Measurements from ENCODE around the gene LHX3.

LHX3 gene

DNA sequence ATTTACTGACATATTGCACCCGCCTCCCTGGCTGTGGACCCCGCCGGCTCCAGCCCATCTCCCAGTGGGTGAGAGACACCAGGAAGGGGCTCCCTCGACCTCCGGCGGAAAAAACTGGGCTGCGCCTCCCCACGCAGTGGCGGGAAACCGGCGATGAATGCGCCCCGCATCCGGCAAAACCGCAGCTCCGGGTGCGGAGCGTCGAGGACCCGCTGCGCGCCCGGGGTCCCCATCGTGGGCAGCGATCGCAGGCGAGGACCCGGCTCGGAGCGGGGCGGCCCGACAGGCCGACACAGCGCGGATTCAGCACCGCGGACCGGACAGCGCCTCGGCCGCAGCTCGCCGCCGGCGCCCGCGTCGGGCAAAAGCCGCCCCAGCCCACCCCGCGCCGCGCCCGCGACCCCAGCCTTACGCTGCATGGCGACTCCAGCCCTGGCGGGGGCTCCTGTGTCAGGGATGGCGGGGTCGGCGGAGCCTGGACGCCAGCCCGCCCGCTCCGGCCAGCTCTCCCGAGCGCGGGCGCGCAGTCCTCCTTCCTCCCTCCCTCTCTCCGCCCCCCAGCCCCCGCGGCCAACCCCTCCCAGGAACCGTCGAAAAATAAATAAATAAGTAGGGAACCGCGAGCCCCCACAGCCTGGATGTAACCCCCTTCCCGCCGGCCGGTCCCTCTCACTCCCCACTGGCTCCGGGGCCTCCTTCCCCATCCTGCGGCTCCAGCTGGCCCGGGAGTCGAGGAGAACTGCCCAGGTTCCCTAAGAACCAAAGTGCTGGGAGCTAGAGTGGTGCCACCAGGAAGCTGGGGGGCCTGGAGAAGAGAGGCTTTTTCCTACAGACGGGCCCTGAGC is 3.1 kb downstream of the LHX3 start (continued):
- no peak for TF ChIP-seq ZNF565 (CRISPR knock-in tag; conservative IDR thresholded peaks at IDR 0.05; ENCODE audit: low read depth)

DNA sequence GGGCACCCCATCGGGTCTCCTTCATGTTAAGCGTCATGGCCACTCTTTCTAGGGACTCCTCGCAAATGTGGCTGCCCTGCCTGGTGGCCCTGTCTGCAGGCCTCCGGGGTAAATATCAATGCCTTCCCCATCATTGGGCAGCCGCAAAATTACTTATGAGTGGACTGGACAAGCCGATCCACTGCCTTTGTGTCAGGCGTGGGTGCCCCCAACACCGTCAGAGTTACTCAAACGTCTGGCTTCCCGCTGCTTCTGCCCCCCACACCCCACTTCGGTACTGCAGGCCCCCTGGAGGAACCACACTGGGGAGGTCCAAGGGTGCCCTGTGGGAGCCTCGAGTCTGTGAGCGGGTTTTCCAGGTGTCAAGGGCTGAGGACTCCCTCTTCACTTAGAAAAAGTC is 3.8 kb downstream of the LHX3 start:
- no peak for TF ChIP-seq OSR1 (CRISPR knock-in tag; IDR thresholded peaks at IDR 0.05)
- TF ChIP-seq ZFP30 (CRISPR knock-in tag; IDR thresholded peaks at IDR 0.05): no peak
- no peak for TF ChIP-seq PPARA (CRISPR knock-in tag; IDR thresholded peaks at IDR 0.05; ENCODE audit: borderline replicate concordance)
- TF ChIP-seq ZC3H10 (CRISPR knock-in tag; IDR thresholded peaks at IDR 0.05): no peak
- TF ChIP-seq ZFP3 (CRISPR knock-in tag; IDR thresholded peaks at IDR 0.05): no peak
- no peak for TF ChIP-seq ZNF70 (CRISPR knock-in tag; IDR thresholded peaks at IDR 0.05)
- no peak for ATAC-seq

DNA sequence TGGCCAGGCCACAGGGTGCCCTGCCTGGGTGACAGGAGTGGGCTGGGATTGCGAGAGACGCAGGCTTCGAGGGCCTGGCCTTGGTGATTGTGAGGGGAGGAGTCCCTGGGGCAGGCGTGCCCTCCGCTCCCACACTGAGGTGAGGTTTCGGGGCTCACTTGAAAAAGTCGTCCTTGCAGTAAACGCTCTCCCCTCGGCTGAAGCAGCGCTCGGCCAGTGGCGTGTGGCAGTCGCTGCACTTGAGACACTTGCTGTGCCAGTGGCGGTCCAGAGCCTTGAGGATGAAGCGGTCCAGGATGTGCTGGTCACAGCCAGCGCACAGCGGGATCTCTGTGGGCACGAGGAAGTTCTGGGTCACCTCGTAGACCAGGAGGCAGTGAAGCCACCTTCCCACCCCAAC is 4.5 kb downstream of the LHX3 start:
- ATAC-seq: no peak
- TF ChIP-seq OSR1 (CRISPR knock-in tag; IDR thresholded peaks at IDR 0.05): no peak
- TF ChIP-seq, protein P1, sequence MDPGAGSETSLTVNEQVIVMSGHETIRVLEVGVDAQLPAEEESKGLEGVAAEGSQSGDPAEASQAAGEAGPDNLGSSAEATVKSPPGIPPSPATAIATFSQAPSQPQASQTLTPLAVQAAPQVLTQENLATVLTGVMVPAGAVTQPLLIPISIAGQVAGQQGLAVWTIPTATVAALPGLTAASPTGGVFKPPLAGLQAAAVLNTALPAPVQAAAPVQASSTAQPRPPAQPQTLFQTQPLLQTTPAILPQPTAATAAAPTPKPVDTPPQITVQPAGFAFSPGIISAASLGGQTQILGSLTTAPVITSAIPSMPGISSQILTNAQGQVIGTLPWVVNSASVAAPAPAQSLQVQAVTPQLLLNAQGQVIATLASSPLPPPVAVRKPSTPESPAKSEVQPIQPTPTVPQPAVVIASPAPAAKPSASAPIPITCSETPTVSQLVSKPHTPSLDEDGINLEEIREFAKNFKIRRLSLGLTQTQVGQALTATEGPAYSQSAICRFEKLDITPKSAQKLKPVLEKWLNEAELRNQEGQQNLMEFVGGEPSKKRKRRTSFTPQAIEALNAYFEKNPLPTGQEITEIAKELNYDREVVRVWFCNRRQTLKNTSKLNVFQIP (CRISPR knock-in tag; IDR thresholded peaks at IDR 0.05; ENCODE audit: borderline replicate concordance, low read depth): no peak
- TF ChIP-seq CSDC2 (CRISPR knock-in tag; IDR thresholded peaks at IDR 0.05): no peak
- TF ChIP-seq, protein P2, sequence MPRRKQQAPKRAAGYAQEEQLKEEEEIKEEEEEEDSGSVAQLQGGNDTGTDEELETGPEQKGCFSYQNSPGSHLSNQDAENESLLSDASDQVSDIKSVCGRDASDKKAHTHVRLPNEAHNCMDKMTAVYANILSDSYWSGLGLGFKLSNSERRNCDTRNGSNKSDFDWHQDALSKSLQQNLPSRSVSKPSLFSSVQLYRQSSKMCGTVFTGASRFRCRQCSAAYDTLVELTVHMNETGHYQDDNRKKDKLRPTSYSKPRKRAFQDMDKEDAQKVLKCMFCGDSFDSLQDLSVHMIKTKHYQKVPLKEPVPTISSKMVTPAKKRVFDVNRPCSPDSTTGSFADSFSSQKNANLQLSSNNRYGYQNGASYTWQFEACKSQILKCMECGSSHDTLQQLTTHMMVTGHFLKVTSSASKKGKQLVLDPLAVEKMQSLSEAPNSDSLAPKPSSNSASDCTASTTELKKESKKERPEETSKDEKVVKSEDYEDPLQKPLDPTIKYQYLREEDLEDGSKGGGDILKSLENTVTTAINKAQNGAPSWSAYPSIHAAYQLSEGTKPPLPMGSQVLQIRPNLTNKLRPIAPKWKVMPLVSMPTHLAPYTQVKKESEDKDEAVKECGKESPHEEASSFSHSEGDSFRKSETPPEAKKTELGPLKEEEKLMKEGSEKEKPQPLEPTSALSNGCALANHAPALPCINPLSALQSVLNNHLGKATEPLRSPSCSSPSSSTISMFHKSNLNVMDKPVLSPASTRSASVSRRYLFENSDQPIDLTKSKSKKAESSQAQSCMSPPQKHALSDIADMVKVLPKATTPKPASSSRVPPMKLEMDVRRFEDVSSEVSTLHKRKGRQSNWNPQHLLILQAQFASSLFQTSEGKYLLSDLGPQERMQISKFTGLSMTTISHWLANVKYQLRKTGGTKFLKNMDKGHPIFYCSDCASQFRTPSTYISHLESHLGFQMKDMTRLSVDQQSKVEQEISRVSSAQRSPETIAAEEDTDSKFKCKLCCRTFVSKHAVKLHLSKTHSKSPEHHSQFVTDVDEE (CRISPR knock-in tag; IDR thresholded peaks at IDR 0.05): no peak
- TF ChIP-seq ZFP3 (CRISPR knock-in tag; IDR thresholded peaks at IDR 0.05): no peak
- TF ChIP-seq, protein P3, sequence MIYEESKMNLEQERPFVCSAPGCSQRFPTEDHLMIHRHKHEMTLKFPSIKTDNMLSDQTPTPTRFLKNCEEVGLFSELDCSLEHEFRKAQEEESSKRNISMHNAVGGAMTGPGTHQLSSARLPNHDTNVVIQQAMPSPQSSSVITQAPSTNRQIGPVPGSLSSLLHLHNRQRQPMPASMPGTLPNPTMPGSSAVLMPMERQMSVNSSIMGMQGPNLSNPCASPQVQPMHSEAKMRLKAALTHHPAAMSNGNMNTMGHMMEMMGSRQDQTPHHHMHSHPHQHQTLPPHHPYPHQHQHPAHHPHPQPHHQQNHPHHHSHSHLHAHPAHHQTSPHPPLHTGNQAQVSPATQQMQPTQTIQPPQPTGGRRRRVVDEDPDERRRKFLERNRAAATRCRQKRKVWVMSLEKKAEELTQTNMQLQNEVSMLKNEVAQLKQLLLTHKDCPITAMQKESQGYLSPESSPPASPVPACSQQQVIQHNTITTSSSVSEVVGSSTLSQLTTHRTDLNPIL (CRISPR knock-in tag; IDR thresholded peaks at IDR 0.05; ENCODE audit: low read depth): no peak
- no peak for TF ChIP-seq ARNTL (CRISPR knock-in tag; IDR thresholded peaks at IDR 0.05; ENCODE audit: borderline replicate concordance, low read depth)
- TF ChIP-seq ZNF8 (CRISPR knock-in tag; IDR thresholded peaks at IDR 0.05): no peak
- no peak for TF ChIP-seq ZFP30 (CRISPR knock-in tag; IDR thresholded peaks at IDR 0.05)
- no peak for TF ChIP-seq SNAI2 (CRISPR knock-in tag; IDR thresholded peaks at IDR 0.05)
- no peak for TF ChIP-seq ZC3H10 (CRISPR knock-in tag; IDR thresholded peaks at IDR 0.05)
- no peak for TF ChIP-seq BACH2 (CRISPR knock-in tag; IDR thresholded peaks at IDR 0.05; ENCODE audit: borderline replicate concordance)
- TF ChIP-seq, protein P4, sequence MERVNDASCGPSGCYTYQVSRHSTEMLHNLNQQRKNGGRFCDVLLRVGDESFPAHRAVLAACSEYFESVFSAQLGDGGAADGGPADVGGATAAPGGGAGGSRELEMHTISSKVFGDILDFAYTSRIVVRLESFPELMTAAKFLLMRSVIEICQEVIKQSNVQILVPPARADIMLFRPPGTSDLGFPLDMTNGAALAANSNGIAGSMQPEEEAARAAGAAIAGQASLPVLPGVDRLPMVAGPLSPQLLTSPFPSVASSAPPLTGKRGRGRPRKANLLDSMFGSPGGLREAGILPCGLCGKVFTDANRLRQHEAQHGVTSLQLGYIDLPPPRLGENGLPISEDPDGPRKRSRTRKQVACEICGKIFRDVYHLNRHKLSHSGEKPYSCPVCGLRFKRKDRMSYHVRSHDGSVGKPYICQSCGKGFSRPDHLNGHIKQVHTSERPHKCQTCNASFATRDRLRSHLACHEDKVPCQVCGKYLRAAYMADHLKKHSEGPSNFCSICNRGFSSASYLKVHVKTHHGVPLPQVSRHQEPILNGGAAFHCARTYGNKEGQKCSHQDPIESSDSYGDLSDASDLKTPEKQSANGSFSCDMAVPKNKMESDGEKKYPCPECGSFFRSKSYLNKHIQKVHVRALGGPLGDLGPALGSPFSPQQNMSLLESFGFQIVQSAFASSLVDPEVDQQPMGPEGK (CRISPR knock-in tag; IDR thresholded peaks at IDR 0.05; ENCODE audit: borderline replicate concordance): no peak

DNA sequence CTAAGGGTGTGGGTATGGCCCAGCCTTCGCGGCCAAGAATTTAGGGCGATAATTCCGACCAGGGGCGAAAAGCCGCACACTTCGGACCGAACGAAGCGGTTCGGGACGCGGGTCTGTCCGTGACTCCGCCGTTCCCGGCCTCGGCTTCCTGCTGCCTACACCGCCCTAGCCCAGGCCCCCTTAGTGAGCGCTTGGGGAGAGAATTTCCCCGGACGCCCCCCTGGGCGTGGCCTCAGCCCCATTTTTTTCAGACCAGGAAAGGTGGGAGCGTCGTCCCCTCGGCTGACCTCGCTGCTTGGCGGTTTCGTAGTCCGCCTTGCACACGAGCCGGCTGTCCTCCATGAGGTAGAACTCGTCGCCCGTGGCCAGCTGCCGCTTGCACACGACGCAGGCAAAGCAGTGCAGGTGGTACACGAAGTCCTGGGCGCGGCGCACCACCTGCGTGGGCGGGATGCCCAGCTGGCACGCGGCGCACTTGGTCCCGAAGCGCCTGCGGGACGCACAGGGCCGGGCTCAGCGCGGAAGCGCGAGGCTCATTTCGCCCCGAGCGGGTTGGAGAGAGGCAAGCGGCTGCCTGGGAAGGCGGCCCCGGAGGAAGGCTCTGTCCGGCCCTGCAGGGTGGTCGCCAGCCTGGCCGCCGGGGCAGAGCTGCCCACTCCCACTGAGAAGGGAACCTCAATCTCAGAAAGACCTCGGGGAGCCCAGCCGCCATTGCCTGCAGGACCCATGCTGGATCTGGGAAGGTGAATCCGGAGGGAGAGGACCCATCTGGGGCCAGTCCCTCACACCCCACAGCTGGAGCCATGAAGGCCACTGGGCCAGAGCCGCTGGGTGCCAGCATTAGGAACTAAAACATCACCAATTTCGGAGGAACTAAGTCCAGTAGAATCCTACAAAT is 5.3 kb downstream of the LHX3 start:
- no peak for ATAC-seq
- TF ChIP-seq TCF4 (CRISPR knock-in tag; IDR thresholded peaks at IDR 0.05; ENCODE audit: borderline replicate concordance): no peak
- no peak for TF ChIP-seq TOX (CRISPR knock-in tag; IDR thresholded peaks at IDR 0.05; ENCODE audit: borderline replicate concordance)
- no peak for TF ChIP-seq OSR1 (CRISPR knock-in tag; IDR thresholded peaks at IDR 0.05)
- no peak for TF ChIP-seq ZNF70 (CRISPR knock-in tag; IDR thresholded peaks at IDR 0.05)
- TF ChIP-seq ZNF565 (CRISPR knock-in tag; conservative IDR thresholded peaks at IDR 0.05; ENCODE audit: low read depth): no peak
- TF ChIP-seq BACH2 (CRISPR knock-in tag; IDR thresholded peaks at IDR 0.05; ENCODE audit: borderline replicate concordance): no peak
- TF ChIP-seq, protein P4 (CRISPR knock-in tag; IDR thresholded peaks at IDR 0.05; ENCODE audit: borderline replicate concordance): no peak
- TF ChIP-seq ESRRG (CRISPR knock-in tag; IDR thresholded peaks at IDR 0.05): no peak
- no peak for TF ChIP-seq CSDC2 (CRISPR knock-in tag; IDR thresholded peaks at IDR 0.05)
- TF ChIP-seq ZFP30 (CRISPR knock-in tag; IDR thresholded peaks at IDR 0.05): no peak
